HL-60/S4 treated with retinoic acid at 250 ng/mL for 4 days and 3 days (cell line): ENCODE measurements around the gene NDOR1.

Experiments used
- in situ Hi-C: fragments of 300-500 bp; cut with MboI; formaldehyde crosslinking; loops from 2 replicates; pipeline ENCODE4 v1.7.0; 2022; ENCODE audit warnings: low sequenced_read_pairs

The NDOR1 gene

GRCh38 chr9:137218754-137219271, 13.3 kb downstream of the NDOR1 start:
- in situ Hi-C loops = no loop called here

GRCh38 chr9:137219757-137220316, 14.3 kb downstream of the NDOR1 start:
- in situ Hi-C loops = no loop called here

GRCh38 chr9:137220317-137221094, 15.0 kb downstream of the NDOR1 start:
- in situ Hi-C loops = no loop called here

GRCh38 chr9:137221095-137221505, 15.6 kb downstream of the NDOR1 start:
- in situ Hi-C loops = no loop called here

GRCh38 chr9:137221506-137222111, 16.1 kb downstream of the NDOR1 start:
- in situ Hi-C loops = no loop called here

GRCh38 chr9:137222190-137223077, 16.9 kb downstream of the NDOR1 start, which contains the start of gene RNF208:
TSS of gene RNF208 (minus strand) at chr9:137222240. CDS start at chr9:137221212, 1,028 bp downstream.
- in situ Hi-C loops = no loop called here

- in situ Hi-C loops = no loop called here
These were observed 17.8 kb downstream of the NDOR1 start for GRCh38 chr9:137223078-137223970.

GRCh38 chr9:137224830-137225694, 19.6 kb downstream of the NDOR1 start, which contains the start of gene CYSRT1:
TSS of gene CYSRT1 (plus strand) at chr9:137225174. CDS start at chr9:137225622, 448 bp downstream.
- in situ Hi-C loops = no loop called here

- in situ Hi-C loops = no loop called here
These were observed 20.3 kb downstream of the NDOR1 start for GRCh38 chr9:137225699-137226331.

- in situ Hi-C loops = no loop called here
These were observed 21.0 kb downstream of the NDOR1 start for GRCh38 chr9:137226338-137227053.

- in situ Hi-C loops = no loop called here
These were observed 21.8 kb downstream of the NDOR1 start, which contains the start of gene RNF224 for GRCh38 chr9:137227054-137227852. TSS of gene RNF224 (plus strand) at chr9:137227502. CDS start at chr9:137228336, 834 bp downstream.

- in situ Hi-C loops = no loop called here
These were observed 22.5 kb downstream of the NDOR1 start for GRCh38 chr9:137227853-137228505.

GRCh38 chr9:137228506-137228967, 23.0 kb downstream of the NDOR1 start:
- in situ Hi-C loops = no loop called here

- in situ Hi-C loops = no loop called here
These were observed 23.7 kb downstream of the NDOR1 start for GRCh38 chr9:137228968-137229896.
